Measurements from ENCODE around the gene ZFP69. TPM values are rescaled to one million over a fixed set of nuclear protein-coding genes. Genes with fewer than 3 reads are reported as not detected.
"Not testable (repeated sequence)": the region's sequence is repeated elsewhere in the genome, so short reads cannot be mapped to it uniquely, and the experiment has no call there.

Gene ZFP69
- polyA plus RNA-seq, 3 donors, result 2.1 to 3.8 (median 2.5) TPM

DNA sequence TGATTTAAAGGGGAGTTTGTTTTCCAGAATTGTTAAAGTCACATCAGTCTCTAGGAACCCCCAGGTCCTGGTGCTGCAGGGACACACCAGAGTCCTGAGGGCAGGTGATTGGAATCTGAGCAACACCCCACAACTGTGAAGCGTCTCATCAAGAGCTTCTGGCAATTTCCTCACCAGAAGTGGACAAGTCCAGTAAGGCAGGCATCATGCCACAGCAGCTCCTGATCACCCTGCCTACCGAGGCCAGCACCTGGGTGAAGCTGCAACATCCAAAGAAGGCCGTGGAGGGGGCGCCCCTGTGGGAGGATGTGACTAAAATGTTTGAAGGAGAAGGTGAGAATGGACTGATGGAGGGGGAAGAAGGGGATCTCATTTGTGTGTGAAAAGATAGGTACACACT is 2.1 kb downstream of the ZFP69 start:
- Histone ChIP-seq H3K4me2 (replicated peaks; ENCODE audit: extremely low read depth, low read length, poor library complexity, severe bottlenecking) (no peak overlapping the region), H3K9ac (ENCODE audit: insufficient read depth, low read length, poor library complexity, severe bottlenecking) (no peak overlapping the region), H3K4me1 (ENCODE audit: control insufficient read depth in 1 of 2, insufficient read depth in 2 of 2, low read length in 2 of 2) (peaks cover 8 to 12% of the 10 kb centered on the region in 2 donors), H2AFZ (ENCODE audit: insufficient read depth, low read depth, low read length, poor library complexity, severe bottlenecking) (no peak overlapping the region), H3K9me3 (replicated peaks in 1 of 2; ENCODE audit: control insufficient read depth in 1 of 2, insufficient read depth in 1 of 2, low read length in 2 of 2) (peaks cover 27 to 46% of the 10 kb centered on the region in 2 donors), H3K27ac (ENCODE audit: low read depth in 1 of 2, low read length in 2 of 2) (no peak overlapping the region), H3K36me3 (replicated peaks in 1 of 2; ENCODE audit: control insufficient read depth in 1 of 2, insufficient read depth in 2 of 2, low read length in 2 of 2) (peaks cover 19 to 43% of the 10 kb centered on the region in 2 donors), H3K27me3 (ENCODE audit: control insufficient read depth in 2 of 2, insufficient read depth in 2 of 2, low read length in 2 of 2) (no peaks in the 10 kb centered on the region), H3K4me3 (replicated peaks in 1 of 3; ENCODE audit: low read depth in 2 of 3, low read length in 3 of 3) (no peak overlapping the region), H4K20me1 (ENCODE audit: insufficient read depth, low read length) (no peaks in the 10 kb centered on the region), H3K79me2 (ENCODE audit: insufficient read depth, low read length) (peaks cover 13% of the 10 kb centered on the region)
- peaks cover 44 to 49% of the 10 kb centered on the region in 2 donors for H3K36me3 Mint-ChIP-seq
- H3K27ac Mint-ChIP-seq, result no peak overlapping the region
- H3K9me3 Mint-ChIP-seq, result peaks cover 26 to 63% (median 56%) of the 10 kb centered on the region in 7 donors
- DNase-seq, result no peak
- no peak overlapping the region for H3K4me3 Mint-ChIP-seq
- TF ChIP-seq, protein P1, sequence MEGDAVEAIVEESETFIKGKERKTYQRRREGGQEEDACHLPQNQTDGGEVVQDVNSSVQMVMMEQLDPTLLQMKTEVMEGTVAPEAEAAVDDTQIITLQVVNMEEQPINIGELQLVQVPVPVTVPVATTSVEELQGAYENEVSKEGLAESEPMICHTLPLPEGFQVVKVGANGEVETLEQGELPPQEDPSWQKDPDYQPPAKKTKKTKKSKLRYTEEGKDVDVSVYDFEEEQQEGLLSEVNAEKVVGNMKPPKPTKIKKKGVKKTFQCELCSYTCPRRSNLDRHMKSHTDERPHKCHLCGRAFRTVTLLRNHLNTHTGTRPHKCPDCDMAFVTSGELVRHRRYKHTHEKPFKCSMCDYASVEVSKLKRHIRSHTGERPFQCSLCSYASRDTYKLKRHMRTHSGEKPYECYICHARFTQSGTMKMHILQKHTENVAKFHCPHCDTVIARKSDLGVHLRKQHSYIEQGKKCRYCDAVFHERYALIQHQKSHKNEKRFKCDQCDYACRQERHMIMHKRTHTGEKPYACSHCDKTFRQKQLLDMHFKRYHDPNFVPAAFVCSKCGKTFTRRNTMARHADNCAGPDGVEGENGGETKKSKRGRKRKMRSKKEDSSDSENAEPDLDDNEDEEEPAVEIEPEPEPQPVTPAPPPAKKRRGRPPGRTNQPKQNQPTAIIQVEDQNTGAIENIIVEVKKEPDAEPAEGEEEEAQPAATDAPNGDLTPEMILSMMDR (IDR thresholded peaks at IDR 0.05), result no peak
- peaks cover 22% of the 10 kb centered on the region for H3K4me1 Mint-ChIP-seq
- whole genome bisulfite sequencing (ENCODE audit: insufficient coverage), result 97% methylated on average over 4 of the region's 4 CpGs
- peaks cover 2% of the 10 kb centered on the region in 3 donors for H3K27me3 Mint-ChIP-seq (ENCODE audit: low read depth in 3 of 3)
- intact Hi-C loops (cut with micrococcal nuclease), result no loop called here

DNA sequence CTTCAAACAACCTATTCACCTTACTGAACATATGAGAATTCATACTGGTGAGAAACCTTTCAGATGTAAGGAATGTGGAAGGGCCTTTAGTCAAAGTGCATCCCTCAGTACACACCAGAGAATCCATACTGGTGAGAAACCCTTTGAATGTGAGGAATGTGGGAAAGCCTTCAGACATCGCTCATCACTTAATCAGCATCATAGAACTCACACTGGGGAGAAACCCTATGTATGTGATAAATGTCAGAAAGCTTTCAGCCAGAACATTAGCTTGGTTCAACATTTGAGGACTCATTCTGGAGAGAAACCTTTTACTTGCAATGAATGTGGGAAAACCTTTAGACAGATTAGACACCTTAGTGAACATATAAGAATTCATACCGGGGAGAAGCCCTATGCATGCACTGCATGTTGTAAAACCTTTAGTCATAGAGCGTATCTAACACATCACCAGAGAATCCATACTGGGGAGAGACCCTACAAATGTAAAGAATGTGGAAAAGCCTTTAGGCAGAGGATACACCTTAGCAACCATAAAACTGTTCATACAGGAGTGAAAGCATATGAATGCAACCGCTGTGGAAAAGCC is 18.3 kb downstream of the ZFP69 start:
- Mint-ChIP-seq H3K27ac (no peak overlapping the region), H3K9me3 (peaks cover 54 to 87% (median 74%) of the 10 kb centered on the region in 7 donors), H3K4me3 (no peak overlapping the region), H3K4me1 (no peaks in the 10 kb centered on the region), H3K36me3 (peaks cover 52 to 69% of the 10 kb centered on the region in 2 donors), H3K27me3 (ENCODE audit: low read depth in 3 of 3) (peaks cover 0 to 2% (median 0%) of the 10 kb centered on the region in 3 donors)
- intact Hi-C loops (cut with micrococcal nuclease), result no loop called here
- Histone ChIP-seq H3K27me3 (ENCODE audit: control insufficient read depth in 2 of 2, insufficient read depth in 2 of 2, low read length in 2 of 2) (no peaks in the 10 kb centered on the region), H3K27ac (ENCODE audit: low read depth in 1 of 2, low read length in 2 of 2) (no peak overlapping the region), H3K9ac (ENCODE audit: insufficient read depth, low read length, poor library complexity, severe bottlenecking) (no peak overlapping the region), H3K4me3 (replicated peaks in 1 of 3; ENCODE audit: low read depth in 2 of 3, low read length in 3 of 3) (peak overlapping the region in 1 of 3 experiments; percentile 17), H4K20me1 (ENCODE audit: insufficient read depth, low read length) (no peaks in the 10 kb centered on the region), H3K9me3 (replicated peaks in 1 of 2; ENCODE audit: control insufficient read depth in 1 of 2, insufficient read depth in 1 of 2, low read length in 2 of 2) (peaks cover 49 to 90% of the 10 kb centered on the region in 2 donors), H3K4me1 (ENCODE audit: control insufficient read depth in 1 of 2, insufficient read depth in 2 of 2, low read length in 2 of 2) (no peaks in the 10 kb centered on the region), H2AFZ (ENCODE audit: insufficient read depth, low read depth, low read length, poor library complexity, severe bottlenecking) (no peak overlapping the region), H3K36me3 (replicated peaks in 1 of 2; ENCODE audit: control insufficient read depth in 1 of 2, insufficient read depth in 2 of 2, low read length in 2 of 2) (peaks cover 38 to 68% of the 10 kb centered on the region in 2 donors), H3K4me2 (replicated peaks; ENCODE audit: extremely low read depth, low read length, poor library complexity, severe bottlenecking) (no peak overlapping the region), H3K79me2 (ENCODE audit: insufficient read depth, low read length) (no peaks in the 10 kb centered on the region)
- DNase-seq, result no peak
- no CpG with 5 or more reads among the region's 4 CpGs for WGBS (ENCODE audit: insufficient coverage)
- TF ChIP-seq, protein P1 (IDR thresholded peaks at IDR 0.05), result no peak

DNA sequence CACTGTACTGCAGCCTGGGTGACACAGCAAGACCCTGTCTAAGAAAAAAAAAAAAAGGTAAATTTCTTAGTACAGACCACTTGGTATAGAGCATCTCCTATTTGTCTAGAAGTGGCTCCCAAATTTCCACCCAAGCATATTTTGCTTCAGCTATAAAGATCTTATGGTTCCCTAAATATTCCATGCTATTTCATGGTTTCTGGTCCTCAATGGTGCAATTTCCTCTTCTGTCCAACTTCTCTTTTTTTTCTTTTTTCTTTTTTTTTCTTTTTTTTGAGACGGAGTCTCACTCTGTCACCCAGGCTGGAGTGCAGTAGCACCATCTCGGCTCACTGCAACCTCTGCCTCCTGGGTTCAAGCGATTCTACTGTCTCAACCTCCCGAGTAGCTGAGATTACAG is 25.6 kb downstream of the ZFP69 start:
- Mint-ChIP-seq H3K36me3 (peaks cover 11 to 45% of the 10 kb centered on the region in 2 donors), H3K27ac (peak overlapping the region in 2 of 7 donors; percentile 14 to 68), H3K9me3 (peaks cover 61 to 94% (median 89%) of the 10 kb centered on the region in 7 donors)
- H4K20me1 ChIP-seq (ENCODE audit: insufficient read depth, low read length); H3K79me2 ChIP-seq (ENCODE audit: insufficient read depth, low read length); H3K4me1 ChIP-seq (ENCODE audit: control insufficient read depth in 1 of 2, insufficient read depth in 2 of 2, low read length in 2 of 2); H3K4me2 ChIP-seq (replicated peaks; ENCODE audit: extremely low read depth, low read length, poor library complexity, severe bottlenecking); H3K9ac ChIP-seq (ENCODE audit: insufficient read depth, low read length, poor library complexity, severe bottlenecking); H2AFZ ChIP-seq (ENCODE audit: insufficient read depth, low read depth, low read length, poor library complexity, severe bottlenecking); H3K27me3 Mint-ChIP-seq (ENCODE audit: low read depth in 3 of 3); H3K27ac ChIP-seq (ENCODE audit: low read depth in 1 of 2, low read length in 2 of 2); H3K4me1 Mint-ChIP-seq; intact Hi-C loops (cut with micrococcal nuclease); H3K4me3 Mint-ChIP-seq; H3K27me3 ChIP-seq (ENCODE audit: control insufficient read depth in 2 of 2, insufficient read depth in 2 of 2, low read length in 2 of 2): not testable (repeated sequence)
- Histone ChIP-seq H3K4me3 (replicated peaks in 1 of 3; ENCODE audit: low read depth in 2 of 3, low read length in 3 of 3) (peak overlapping the region in 1 of 3 experiments; percentile 17), H3K9me3 (replicated peaks in 1 of 2; ENCODE audit: control insufficient read depth in 1 of 2, insufficient read depth in 1 of 2, low read length in 2 of 2) (peaks cover 77 to 90% of the 10 kb centered on the region in 2 donors), H3K36me3 (replicated peaks in 1 of 2; ENCODE audit: control insufficient read depth in 1 of 2, insufficient read depth in 2 of 2, low read length in 2 of 2) (peaks cover 0 to 11% of the 10 kb centered on the region in 2 donors)
- 67% methylated on average over 3 of the region's 4 CpGs for WGBS (ENCODE audit: insufficient coverage)
- peak in 2 of 3 donors; percentile 9 to 30 for DNase-seq
